ENCODE measurements around the gene PLCB1.

Gene PLCB1

GRCh38 chr20:8755340-8756118 lies 623.5 kb downstream of the PLCB1 start:
- H3K4me3 ChIP-seq (ENCODE audit: low read depth, low read length): no peak overlapping the region
- no peak for DNase-seq (ENCODE audit: low read depth)
- TF ChIP-seq CTCF (IDR thresholded peaks at IDR 0.05; ENCODE audit: low read depth, low read length) (no peak), MAX (IDR thresholded peaks at IDR 0.05; ENCODE audit: low read depth, low read length) (no peak), POLR2A (IDR thresholded peaks at IDR 0.05; ENCODE audit: extremely low read depth, insufficient read length) (no peak), MYC (IDR thresholded peaks at IDR 0.05; ENCODE audit: low read depth, low read length) (no peak)

- peak; percentile 23 for DNase-seq (ENCODE audit: low read depth)
- no peak for TF ChIP-seq CTCF (IDR thresholded peaks at IDR 0.05; ENCODE audit: low read depth, low read length)
- no peak for TF ChIP-seq MYC (IDR thresholded peaks at IDR 0.05; ENCODE audit: low read depth, low read length)
- no peak for TF ChIP-seq POLR2A (IDR thresholded peaks at IDR 0.05; ENCODE audit: extremely low read depth, insufficient read length)
- no peak for TF ChIP-seq MAX (IDR thresholded peaks at IDR 0.05; ENCODE audit: low read depth, low read length)
- no peak overlapping the region for H3K4me3 ChIP-seq (ENCODE audit: low read depth, low read length)
Observed at GRCh38 chr20:8756410-8756809, 624.3 kb downstream of the PLCB1 start.

GRCh38 chr20:8757146-8757545 lies 625.1 kb downstream of the PLCB1 start:
- DNase-seq (ENCODE audit: low read depth): no peak
- H3K4me3 ChIP-seq (ENCODE audit: low read depth, low read length): no peak overlapping the region
- TF ChIP-seq MAX (IDR thresholded peaks at IDR 0.05; ENCODE audit: low read depth, low read length) (no peak), MYC (IDR thresholded peaks at IDR 0.05; ENCODE audit: low read depth, low read length) (no peak), POLR2A (IDR thresholded peaks at IDR 0.05; ENCODE audit: extremely low read depth, insufficient read length) (no peak), CTCF (IDR thresholded peaks at IDR 0.05; ENCODE audit: low read depth, low read length) (no peak)

GRCh38 chr20:8764344-8764962 lies 632.4 kb downstream of the PLCB1 start:
- no peak for DNase-seq (ENCODE audit: low read depth)
- TF ChIP-seq MAX (IDR thresholded peaks at IDR 0.05; ENCODE audit: low read depth, low read length) (no peak), CTCF (IDR thresholded peaks at IDR 0.05; ENCODE audit: low read depth, low read length) (no peak), POLR2A (IDR thresholded peaks at IDR 0.05; ENCODE audit: extremely low read depth, insufficient read length) (no peak), MYC (IDR thresholded peaks at IDR 0.05; ENCODE audit: low read depth, low read length) (no peak)
- H3K4me3 ChIP-seq (ENCODE audit: low read depth, low read length): no peak overlapping the region

- no peak overlapping the region for H3K4me3 ChIP-seq (ENCODE audit: low read depth, low read length)
- no peak for TF ChIP-seq MAX (IDR thresholded peaks at IDR 0.05; ENCODE audit: low read depth, low read length)
- no peak for TF ChIP-seq MYC (IDR thresholded peaks at IDR 0.05; ENCODE audit: low read depth, low read length)
- TF ChIP-seq CTCF (IDR thresholded peaks at IDR 0.05; ENCODE audit: low read depth, low read length): no peak
- TF ChIP-seq POLR2A (IDR thresholded peaks at IDR 0.05; ENCODE audit: extremely low read depth, insufficient read length): no peak
- no peak for DNase-seq (ENCODE audit: low read depth)
Observed at GRCh38 chr20:8766868-8767390, 634.9 kb downstream of the PLCB1 start.
